GDM1 (cell line): Measurements from ENCODE around the gene CRYBB1.

Source experiments
- DNase-seq: peaks from one replicate; lab custom pipeline; 2025; lab: John Stamatoyannopoulos, UW

The CRYBB1 gene

GRCh38 chr22:26553056-26553752, 64.6 kb downstream of the CRYBB1 start:
- peak; percentile 7 for DNase-seq

- DNase-seq: no peak
Measured at GRCh38 chr22:26552466-26552865, 65.4 kb downstream of the CRYBB1 start.

- DNase-seq: no peak
Measured at GRCh38 chr22:26551568-26551967, 66.3 kb downstream of the CRYBB1 start.

- no peak for DNase-seq
Measured at GRCh38 chr22:26550498-26551033, 67.3 kb downstream of the CRYBB1 start.

DNA sequence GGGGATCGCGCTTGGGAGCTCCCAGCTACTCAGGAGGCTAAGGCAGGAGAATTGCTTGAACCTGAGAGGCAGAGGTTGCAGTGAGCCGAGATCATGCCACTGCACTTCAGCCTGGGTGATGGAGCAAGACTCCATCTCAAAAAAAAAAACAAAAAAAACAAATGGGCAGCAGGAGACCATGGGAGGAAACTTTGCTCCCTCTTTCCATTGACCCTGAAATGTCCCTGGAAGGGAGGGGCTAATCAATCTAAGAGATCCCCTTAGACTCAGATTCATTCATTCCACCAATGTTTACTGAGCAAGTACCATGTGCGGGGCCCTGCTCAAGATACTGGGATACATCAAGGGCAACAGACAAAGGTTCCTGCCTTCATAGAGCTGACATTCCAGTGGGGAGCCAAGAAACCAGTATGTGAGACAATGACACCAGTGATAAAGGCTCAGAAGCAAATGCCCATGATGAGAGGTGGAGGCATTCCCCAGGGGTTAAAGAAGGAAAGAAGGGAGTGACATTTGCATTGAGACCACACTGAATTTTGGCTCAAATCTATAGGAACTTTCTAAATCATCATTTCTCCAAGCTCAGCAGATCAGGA, 67.8 kb downstream of the CRYBB1 start:
- DNase-seq: no peak
